Liver (tissue), 9 donors: ENCODE results near the gene LONRF2. TPM values are rescaled to one million over a fixed set of nuclear protein-coding genes. Genes with fewer than 3 reads are reported as not detected.

Experiments used
- DNase-seq: peaks from one replicate; pipeline ENCODE4 v3.0.0-alpha.2; 2017; ENCODE audit warnings: low spot score
- H3K27ac ChIP-seq, 2 donors: one replicate each; pipeline ENCODE4 v1.7.0; 2013; ENCODE audit warnings: inconsistent platforms in 2 of 2, low read length in 2 of 2, control low read depth in 1 of 2, low read depth in 1 of 2, mild to moderate bottlenecking in 1 of 2
- H3K27me3 ChIP-seq, 4 donors: one replicate each; pipeline versions ENCODE4 v1.6.1 to v1.7.0; 2013; ENCODE audit warnings: low read length in 3 of 4, inconsistent platforms in 1 of 4, mild to moderate bottlenecking in 1 of 4, moderate library complexity in 1 of 4; ENCODE audit not compliant: control insufficient read depth in 4 of 4, insufficient read depth in 4 of 4
- H3K36me3 ChIP-seq, 4 donors: one replicate each; pipeline versions ENCODE4 v1.6.1 to v1.7.0; 2013; ENCODE audit warnings: low read length in 3 of 4, mild to moderate bottlenecking in 3 of 4, low read depth in 1 of 4, moderate library complexity in 1 of 4; ENCODE audit not compliant: control insufficient read depth in 4 of 4, insufficient read depth in 3 of 4
- H3K4me1 ChIP-seq, 4 donors: one replicate each; pipeline versions ENCODE4 v1.6.1 to v1.7.0; 2013; ENCODE audit warnings: low read length in 3 of 4, mild to moderate bottlenecking in 3 of 4, moderate library complexity in 1 of 4; ENCODE audit not compliant: control insufficient read depth in 4 of 4, insufficient read depth in 4 of 4
- H3K4me3 ChIP-seq, 3 donors: one replicate each; pipeline versions ENCODE4 v1.6.1 to v1.7.0; 2013; ENCODE audit warnings: low read length in 3 of 3, control low read depth in 1 of 3, low read depth in 1 of 3, mild to moderate bottlenecking in 1 of 3
- H3K9ac ChIP-seq, 2 donors: one replicate each; pipeline ENCODE4 v1.7.0; 2013; ENCODE audit warnings: low read length in 2 of 2, mild to moderate bottlenecking in 2 of 2, moderate library complexity in 2 of 2, control low read depth in 1 of 2, low read depth in 1 of 2
- H3K9me3 ChIP-seq, 4 donors: one replicate each; pipeline versions ENCODE4 v1.6.1 to v1.7.0; 2013; ENCODE audit warnings: low read length in 3 of 4; ENCODE audit not compliant: control insufficient read depth in 4 of 4
- CTCF ChIP-seq: fragments of 150-350 bp; IDR thresholded peaks from 2 replicates; pipeline ENCODE4 v1.5.1; 2017; ENCODE audit warnings: improper control_type of control experiment, low read depth, low read length; ENCODE audit not compliant: missing input control
- EGR1 ChIP-seq, 2 donors: IDR thresholded peaks; 2 replicates each; pipeline ENCODE4 v1.6.1; 2016 to 2018; ENCODE audit warnings: antibody characterized with exemption in 2 of 2, low read depth in 2 of 2
- FOXA2 ChIP-seq: IDR thresholded peaks from 2 replicates; pipeline ENCODE4 v1.6.1; 2016; ENCODE audit warnings: antibody characterized with exemption
- GABPA ChIP-seq, 2 donors: IDR thresholded peaks in 1 of 2; conservative IDR thresholded peaks in 1 of 2; 2 replicates each; pipeline ENCODE4 v1.6.1; 2016; ENCODE audit warnings: antibody characterized with exemption in 2 of 2, mild to moderate bottlenecking in 1 of 2, moderate library complexity in 1 of 2
- HNF4G ChIP-seq: IDR thresholded peaks from 2 replicates; pipeline ENCODE4 v1.6.1; 2016; ENCODE audit warnings: antibody characterized with exemption
- JUND ChIP-seq, 2 donors: IDR thresholded peaks; 2 replicates each; pipeline ENCODE4 v1.6.1; 2016; ENCODE audit warnings: antibody characterized with exemption in 2 of 2
- MAX ChIP-seq: IDR thresholded peaks from 2 replicates; pipeline ENCODE4 v1.6.1; 2016; ENCODE audit warnings: antibody characterized with exemption
- NR2F2 ChIP-seq: IDR thresholded peaks from 2 replicates; pipeline ENCODE4 v1.6.1; 2016; ENCODE audit warnings: antibody characterized with exemption
- RAD21 ChIP-seq, 2 donors: IDR thresholded peaks; 2 replicates each; pipeline ENCODE4 v1.6.1; 2016; ENCODE audit warnings: antibody characterized with exemption in 2 of 2, mild to moderate bottlenecking in 2 of 2
- REST ChIP-seq: IDR thresholded peaks from 2 replicates; pipeline ENCODE4 v1.6.1; 2016; ENCODE audit warnings: antibody characterized with exemption, mild to moderate bottlenecking
- RXRA ChIP-seq, 2 donors: IDR thresholded peaks; 2 replicates each; pipeline ENCODE4 v1.6.1; 2017 to 2018; ENCODE audit warnings: antibody characterized with exemption in 2 of 2, mild to moderate bottlenecking in 1 of 2
- TAF1 ChIP-seq: conservative IDR thresholded peaks from 2 replicates; pipeline ENCODE4 v1.6.1; 2016; ENCODE audit warnings: antibody characterized with exemption, mild to moderate bottlenecking
- YY1 ChIP-seq: IDR thresholded peaks from 2 replicates; pipeline ENCODE4 v1.6.1; 2016; ENCODE audit warnings: antibody characterized with exemption, mild to moderate bottlenecking
- ZBTB33 ChIP-seq: IDR thresholded peaks from 2 replicates; pipeline ENCODE4 v1.6.1; 2016; ENCODE audit warnings: antibody characterized with exemption
- WGBS: extraction: QIAGEN DNeasy Blood & Tissue Kit; methylation state at CpG from one replicate; pipeline ENCODE4 v1.1.7; 2013; 5-methylcytosine and 5-hydroxymethylcytosine counted together
- polyA plus RNA-seq, 2 donors: library from polyadenylated mRNA; stranded (reverse) in 1 of 2; unstranded in 1 of 2; fragments of 200-250 nt in 1 of 2; fragments of >200 nt in 1 of 2; fragmentation: Nextera tagmentation in 1 of 2; extraction: Ambion mirVana in 1 of 2; gene quantifications; one replicate each; pipeline versions ENCODE4 v1.2.1 to v1.2.3, GENCODE V29; 2013 to 2015
- total RNA-seq, 2 donors: library from RNA; depleted of rRNA; stranded (reverse); fragments of >200 nt; gene quantifications; one replicate each; pipeline ENCODE4 v1.2.3, GENCODE V29; 2014
- donor health status: healthy.
- donor health status: healthy.
- donor health status: healthy.
- donor health status: healthy.
- donor health status: healthy.

LONRF2 gene
- 1 to 10 TPM in 1 of 2 donors, under 1 TPM in 1; 0.23 to 3.7 TPM for total RNA-seq
- under 1 TPM; 0.06 to 0.24 TPM for polyA plus RNA-seq

GRCh38 chr2:100321866-100322820 lies at the start of gene LONRF2:
Gene LONRF2 (minus strand): TSS chr2:100322501. CDS start chr2:100322093, 408 bp downstream.
- H3K4me1 ChIP-seq, result peaks cover 5 to 15% (median 11%) of the 10 kb centered on the region in 4 donors
- 2% methylated on average over 113 of the region's 113 CpGs for WGBS

More at GRCh38 chr2:100321866-100322820, at the start of gene LONRF2:
- Histone ChIP-seq H3K9ac (peak within 1 kb of the TSS in 1 of 2 donors; percentile 12), H3K27ac (peak within 1 kb of the TSS; percentile 62 to 74), H3K36me3 (no peaks in the 10 kb centered on the region), H3K27me3 (peaks cover 0 to 3% (median under 1%) of the 10 kb centered on the region in 4 donors), H3K9me3 (peaks cover 0 to 5% (median 1%) of the 10 kb centered on the region in 4 donors), H3K4me3 (peak within 1 kb of the TSS; percentile 8 to 81 (median 74))
- TF ChIP-seq CTCF (no peak), REST (no peak), RXRA (IDR thresholded peaks at IDR 0.05) (no peak), TAF1 (no peak), JUND (IDR thresholded peaks at IDR 0.05) (no peak), RAD21 (IDR thresholded peaks at IDR 0.05) (no peak), GABPA (IDR thresholded peaks at IDR 0.05 in 1 of 2, conservative IDR thresholded peaks at IDR 0.05 in 1 of 2) (no peak), NR2F2 (no peak), EGR1 (IDR thresholded peaks at IDR 0.05; ENCODE audit: low read depth in 2 of 2) (no peak), YY1 (no peak), ZBTB33 (no peak), HNF4G (no peak), FOXA2 (no peak), MAX (no peak)
- DNase-seq, result no peak
